ENCODE measurements around the gene COQ9.

- TF ChIP-seq CTCF (conservative IDR thresholded peaks at IDR 0.05; ENCODE audit: low read depth in 2 of 2) (no peak), CREB1 (CRISPR knock-in tag; IDR thresholded peaks at IDR 0.05; ENCODE audit: low read depth) (no peak), POLR2AphosphoS5 (IDR thresholded peaks at IDR 0.05; ENCODE audit: low read depth) (no peak), REST (IDR thresholded peaks at IDR 0.05; ENCODE audit: unreplicated experiment) (no peak), EZH2phosphoT487 (IDR thresholded peaks at IDR 0.05; ENCODE audit: unreplicated experiment) (no peak), EZH2 (IDR thresholded peaks at IDR 0.05; ENCODE audit: low read depth, unreplicated experiment) (no peak), ZNF462 (CRISPR knock-in tag; IDR thresholded peaks at IDR 0.05) (no peak), JUNB (IDR thresholded peaks at IDR 0.05; ENCODE audit: unreplicated experiment) (no peak), ZNF114 (CRISPR knock-in tag; IDR thresholded peaks at IDR 0.05) (no peak), NANOG (IDR thresholded peaks at IDR 0.05; ENCODE audit: borderline replicate concordance) (no peak)
Measured at GRCh38 chr16:57473906-57474305, 26.6 kb downstream of the COQ9 start.

Data from GM23338 (cell line).